HK-2 (cell line): ENCODE measurements around the gene ALPK3.

ENCODE experiments used
- DNase-seq: peaks from one replicate; pipeline ENCODE4 v3.0.0-alpha.2; 2018; ENCODE audit not compliant: unreplicated experiment

The ALPK3 gene

GRCh38 chr15:84799511-84800187 is 17.5 kb upstream of the ALPK3 start:
- DNase-seq: no peak

DNA sequence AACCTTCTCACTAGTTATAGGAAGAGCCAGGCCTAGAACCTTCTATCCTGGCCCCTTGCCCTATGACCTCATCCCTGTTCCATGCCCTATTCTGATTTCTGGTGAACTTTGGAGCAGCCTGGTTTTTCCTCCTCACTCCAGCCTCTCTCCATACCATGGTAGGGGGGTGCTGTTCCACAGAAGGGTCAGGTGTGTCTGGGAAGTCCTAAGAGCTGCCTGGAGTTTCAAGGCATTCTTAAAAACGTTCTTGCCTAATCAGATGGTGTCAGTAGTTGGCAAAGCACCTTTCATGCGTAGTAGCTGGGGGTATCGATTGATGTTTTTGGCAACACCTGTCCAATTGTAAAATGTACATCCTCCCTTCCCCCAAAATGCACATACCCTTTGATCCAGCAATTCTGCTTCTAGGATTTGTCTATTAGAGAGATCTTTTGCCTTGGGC is 16.8 kb upstream of the ALPK3 start:
- no peak for DNase-seq

GRCh38 chr15:84804005-84804900 is 12.9 kb upstream of the ALPK3 start:
- DNase-seq: no peak

DNA sequence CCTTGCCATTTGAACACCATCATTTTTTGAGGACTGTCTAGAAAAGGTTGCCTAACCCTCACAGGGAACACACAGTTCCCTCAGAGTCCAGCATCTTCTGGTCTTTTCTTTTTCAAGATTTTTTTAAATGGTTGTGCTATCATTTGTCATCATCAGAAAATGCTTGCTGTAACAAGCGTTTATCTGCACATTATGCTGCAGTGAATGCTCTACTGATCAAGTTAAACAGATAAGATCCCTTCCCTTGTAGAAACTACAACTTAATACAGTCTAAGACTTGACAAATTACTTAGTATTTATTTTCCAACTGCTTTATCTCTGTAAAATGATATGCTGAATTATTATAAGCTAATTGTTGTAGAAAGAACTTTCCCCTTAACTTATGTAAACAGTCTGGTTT is 11.9 kb upstream of the ALPK3 start:
- no peak for DNase-seq

GRCh38 chr15:84807228-84807627 is 9.9 kb upstream of the ALPK3 start:
- no peak for DNase-seq

- no peak for DNase-seq
Observed at GRCh38 chr15:84810073-84810840, 6.9 kb upstream of the ALPK3 start.

GRCh38 chr15:84811151-84811550 is 6.0 kb upstream of the ALPK3 start:
- DNase-seq: no peak

GRCh38 chr15:84811828-84812227 is 5.3 kb upstream of the ALPK3 start:
- no peak for DNase-seq

DNA sequence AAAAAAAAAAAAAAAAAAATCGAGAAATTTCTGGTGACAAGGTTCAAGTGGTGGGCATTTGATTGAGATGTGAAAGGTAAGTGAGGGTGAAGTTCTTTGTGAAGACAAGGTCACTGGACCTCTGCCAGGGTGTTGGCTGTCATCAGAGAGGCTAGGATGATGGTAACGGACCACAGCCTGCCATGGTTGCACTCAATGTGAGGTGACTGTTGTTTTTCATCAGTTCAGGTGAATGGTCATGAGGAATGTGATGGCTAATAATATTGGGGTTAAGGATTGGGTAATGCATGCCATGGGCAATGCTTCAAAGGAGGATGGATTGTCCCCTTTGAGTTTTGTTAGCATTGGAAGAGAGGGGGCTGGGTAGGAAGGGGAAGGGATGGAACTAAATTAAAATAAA is 4.3 kb upstream of the ALPK3 start:
- no peak for DNase-seq

- no peak for DNase-seq
Observed at GRCh38 chr15:84813435-84813834, 3.7 kb upstream of the ALPK3 start.

DNA sequence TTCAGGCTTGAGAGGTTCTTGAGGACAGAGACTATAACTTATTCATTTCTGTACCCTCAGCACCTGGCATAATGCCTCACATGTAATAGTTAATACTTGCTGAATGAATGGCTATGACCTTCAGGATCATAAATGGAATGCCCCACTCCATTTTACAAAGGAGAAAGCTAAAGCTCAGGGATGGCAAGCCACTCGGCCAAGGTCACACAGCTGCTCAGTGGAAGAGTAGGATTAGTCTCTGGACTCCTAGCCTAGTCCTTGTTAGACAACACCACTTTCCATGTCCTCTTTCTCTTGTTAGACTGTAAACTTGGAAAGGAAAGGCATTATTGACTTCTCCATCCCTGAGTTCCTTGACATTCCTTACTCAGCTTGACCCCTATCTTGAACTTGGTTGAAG is 3.2 kb upstream of the ALPK3 start:
- no peak for DNase-seq

GRCh38 chr15:84814916-84815315 is 2.2 kb upstream of the ALPK3 start:
- DNase-seq: no peak

- no peak for DNase-seq
Observed at GRCh38 chr15:84817466-84818081, 418 bp downstream of the ALPK3 start.

GRCh38 chr15:84818261-84819131 is 1.3 kb downstream of the ALPK3 start:
- no peak for DNase-seq

- DNase-seq: no peak
Observed at GRCh38 chr15:84819291-84819768, 2.2 kb downstream of the ALPK3 start.

GRCh38 chr15:84819791-84820190 is 2.6 kb downstream of the ALPK3 start:
- no peak for DNase-seq

DNA sequence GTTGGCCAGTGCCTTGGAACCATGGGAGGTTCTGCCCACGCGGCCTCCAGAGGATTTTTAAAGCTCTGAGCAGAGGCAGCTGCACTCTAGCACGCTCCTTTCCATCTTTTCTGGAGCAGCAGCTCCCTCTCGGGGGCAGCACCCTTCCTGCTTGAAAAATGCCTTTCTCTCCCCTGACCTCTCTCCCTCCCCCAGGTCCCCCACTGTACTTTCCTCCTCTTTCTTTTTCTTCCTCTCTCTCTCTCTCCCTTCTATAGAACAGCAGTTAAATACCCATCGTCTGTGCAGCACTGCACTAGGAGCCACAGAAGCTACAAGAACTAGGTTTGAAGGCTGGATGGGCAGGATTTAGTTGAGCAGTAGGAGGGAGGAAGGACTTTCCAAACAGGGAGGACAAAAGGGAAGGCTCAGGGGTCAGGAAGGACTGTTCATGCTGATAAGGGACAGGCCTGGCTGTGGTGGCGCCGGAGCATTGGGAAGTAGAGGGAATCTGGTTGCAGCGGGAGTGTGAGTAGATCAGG is 4.4 kb downstream of the ALPK3 start:
- DNase-seq: no peak

- no peak for DNase-seq
Observed at GRCh38 chr15:84822653-84823281, 5.6 kb downstream of the ALPK3 start.

DNA sequence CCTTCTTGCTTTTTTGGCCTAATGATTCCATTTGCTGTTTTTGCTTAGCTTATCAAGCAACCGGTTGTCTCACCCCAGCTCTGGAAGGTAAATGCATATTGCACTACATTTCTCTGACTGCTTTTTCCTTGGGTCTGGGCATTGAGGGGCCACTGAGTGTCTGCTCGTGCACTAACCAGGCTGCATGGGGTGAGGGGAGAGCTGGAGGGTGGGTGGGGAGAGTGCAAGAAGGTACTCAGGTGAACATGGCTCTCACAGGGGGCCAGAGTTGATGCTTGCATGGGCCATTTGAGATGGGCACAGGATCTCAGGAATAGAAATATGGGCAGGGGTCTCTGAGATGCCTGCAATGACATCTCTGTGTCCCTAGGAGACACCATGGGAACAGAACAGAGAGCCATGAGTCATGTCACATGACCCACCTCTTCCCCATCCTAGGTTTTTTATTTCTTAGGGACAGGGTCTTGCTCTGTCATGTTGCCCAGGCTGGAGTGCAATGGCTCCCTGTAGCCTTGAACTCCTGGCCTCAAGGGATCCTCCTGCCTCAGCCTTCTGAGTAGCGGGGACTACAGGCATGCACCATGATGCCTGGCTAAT is 6.2 kb downstream of the ALPK3 start:
- DNase-seq: no peak
